Esophagus muscularis mucosa (tissue), 4 donors: ENCODE results near the gene GLRA2. TPM values are rescaled to one million over a fixed set of nuclear protein-coding genes. Genes with fewer than 3 reads are reported as not detected.

Source experiments
- DNase-seq: peaks from one replicate; pipeline ENCODE4 v3.0.0-alpha.2; 2017; ENCODE audit errors: extremely low spot score
- H3K27ac ChIP-seq, 4 donors: fragments of 200-600 bp; sonication (generic); replicated peaks in 1 of 4; 1 replicate in 3 of 4; 2 replicates in 1 of 4; pipeline ENCODE4 v1.5.1; 2016 to 2019; ENCODE audit warnings: mild to moderate bottlenecking in 1 of 4
- H3K27me3 ChIP-seq, 4 donors: fragments of 200-600 bp; sonication (generic); one replicate each; pipeline versions ENCODE4 v1.5.1 to v1.6.0; 2016 to 2019
- H3K36me3 ChIP-seq, 4 donors: fragments of 200-600 bp; sonication (generic); one replicate each; pipeline ENCODE4 v1.5.1; 2016 to 2019
- H3K4me1 ChIP-seq, 4 donors: fragments of 200-600 bp; sonication (generic); one replicate each; pipeline ENCODE4 v1.5.1; 2016 to 2019
- H3K4me3 ChIP-seq, 4 donors: fragments of 200-600 bp; sonication (generic); 1 replicate in 2 of 4; 2 replicates in 2 of 4; pipeline ENCODE4 v1.5.1; 2016 to 2019; ENCODE audit warnings: mild to moderate bottlenecking in 4 of 4, moderate library complexity in 1 of 4
- H3K9me3 ChIP-seq, 4 donors: fragments of 200-600 bp; sonication (generic); 1 replicate in 3 of 4; 2 replicates in 1 of 4; pipeline ENCODE4 v1.5.1; 2016 to 2019
- CTCF ChIP-seq, 3 experiments: fragments of 200-600 bp in 2 of 3; fragments of 450-650 bp in 1 of 3; sonication (generic) in 2 of 3; IDR thresholded peaks; one replicate each; pipeline ENCODE4 v1.5.1; 2017 to 2019; ENCODE audit warnings: antibody characterized with exemption in 3 of 3, mild to moderate bottlenecking in 2 of 3, moderate library complexity in 1 of 3
- EP300 ChIP-seq: sonication (generic); formaldehyde crosslinking; IDR thresholded peaks from one replicate; pipeline ENCODE4 v1.6.1; 2017; ENCODE audit warnings: antibody characterized with exemption
- POLR2A ChIP-seq: fragments of 450-650 bp; IDR thresholded peaks from one replicate; pipeline ENCODE4 v1.6.1; 2017; ENCODE audit warnings: antibody characterized with exemption, moderate library complexity, mild to moderate bottlenecking, low read depth
- POLR2AphosphoS5 ChIP-seq, 2 donors: sonication (generic); formaldehyde crosslinking; IDR thresholded peaks; one replicate each; pipeline ENCODE4 v1.6.1; 2017; ENCODE audit warnings: antibody characterized with exemption in 2 of 2
- whole genome bisulfite sequencing: methylation state at CpG from one replicate; pipeline ENCODE4 v1.1.5; 2018; 5-methylcytosine and 5-hydroxymethylcytosine counted together
- intact Hi-C: fragments of 100-400 bp; cut with DNase I; formaldehyde crosslinking; loops from one replicate; pipeline ENCODE4 v1.15.1; 2023
- total RNA-seq, 4 donors: library from RNA; depleted of rRNA; stranded (reverse); fragments of >200 nt; gene quantifications; one replicate each; pipeline versions ENCODE4 v1.1.0 to v1.2.1, GENCODE V29; 2016

The GLRA2 gene
- total RNA-seq, 4 donors from 2014 or later: not detected

DNA sequence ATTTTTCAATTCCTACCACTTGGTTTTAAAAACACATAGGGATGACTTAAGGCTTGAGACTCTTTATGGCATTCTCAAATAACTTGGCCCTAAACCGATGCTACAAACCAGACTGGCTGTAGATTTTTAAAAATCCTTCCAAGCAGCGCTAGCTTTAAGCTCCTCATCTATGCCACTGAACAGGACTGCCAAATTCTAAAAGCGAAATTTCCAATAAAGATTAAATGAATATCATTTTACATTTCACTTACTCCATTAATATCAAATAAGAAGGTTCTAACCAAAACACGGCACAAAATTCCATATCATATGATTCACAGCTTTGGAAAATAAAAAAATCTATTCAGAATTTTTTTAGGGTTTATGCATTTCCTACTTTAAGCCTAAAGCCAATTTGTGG, 209.3 kb downstream of the GLRA2 start:
- no peak for TF ChIP-seq CTCF (IDR thresholded peaks at IDR 0.05)
- no peak overlapping the region for H3K4me3 ChIP-seq
- no peak overlapping the region for H3K27ac ChIP-seq
- 59% methylated on average over 4 of the region's 4 CpGs for WGBS
- no peaks in the 10 kb centered on the region for H3K27me3 ChIP-seq
- no peaks in the 10 kb centered on the region for H3K36me3 ChIP-seq
- no peaks in the 10 kb centered on the region for H3K4me1 ChIP-seq
- no peaks in the 10 kb centered on the region for H3K9me3 ChIP-seq
- DNase-seq: no peak
- intact Hi-C loops: no loop called here

DNA sequence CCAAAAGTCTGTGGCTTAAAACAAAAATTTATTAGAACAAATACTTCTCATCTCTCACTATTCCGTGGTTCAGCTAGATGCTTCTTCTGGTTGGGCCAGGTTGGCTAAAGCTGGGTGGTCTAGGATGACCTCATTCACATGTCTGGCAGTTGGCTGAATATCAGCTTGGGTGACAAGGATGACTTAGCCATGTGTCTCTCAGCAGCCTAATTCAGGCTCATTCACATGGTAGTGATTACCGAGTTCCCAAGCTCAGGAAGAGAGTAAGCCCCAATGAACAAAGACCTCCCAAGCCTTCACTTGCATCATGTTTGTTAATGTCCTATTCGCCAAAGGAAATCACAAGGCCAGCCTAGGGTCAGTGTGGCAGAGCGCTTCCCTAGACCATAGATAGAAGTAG, 224.1 kb downstream of the GLRA2 start:
- TF ChIP-seq CTCF (IDR thresholded peaks at IDR 0.05): no peak
- TF ChIP-seq POLR2A: no peak
- TF ChIP-seq POLR2AphosphoS5 (IDR thresholded peaks at IDR 0.05): no peak
- TF ChIP-seq EP300: no peak
- no peaks in the 10 kb centered on the region for H3K9me3 ChIP-seq
- H3K27ac ChIP-seq: no peak overlapping the region
- intact Hi-C loops: no loop called here
- H3K4me1 ChIP-seq: no peaks in the 10 kb centered on the region
- WGBS: 63% methylated on average over 4 of the region's 4 CpGs
- no peak overlapping the region for H3K4me3 ChIP-seq
- H3K27me3 ChIP-seq: no peaks in the 10 kb centered on the region
- no peaks in the 10 kb centered on the region for H3K36me3 ChIP-seq
- DNase-seq: no peak

GRCh38 chrX:14758029-14758491, 228.7 kb downstream of the GLRA2 start:
- no peak for TF ChIP-seq EP300
- no peak for TF ChIP-seq CTCF (IDR thresholded peaks at IDR 0.05)
- no peak for TF ChIP-seq POLR2A
- TF ChIP-seq POLR2AphosphoS5 (IDR thresholded peaks at IDR 0.05): no peak
- H3K27ac ChIP-seq: no peak overlapping the region
- H3K4me1 ChIP-seq: no peaks in the 10 kb centered on the region
- WGBS: 66% methylated on average over 6 of the region's 6 CpGs
- no peaks in the 10 kb centered on the region for H3K36me3 ChIP-seq
- H3K4me3 ChIP-seq: no peak overlapping the region
- intact Hi-C loops: no loop called here
- H3K9me3 ChIP-seq: peaks cover 0 to 6% (median 0%) of the 10 kb centered on the region in 4 donors
- no peak for DNase-seq
- no peaks in the 10 kb centered on the region for H3K27me3 ChIP-seq

- Histone ChIP-seq H3K27ac (no peak overlapping the region), H3K4me1 (no peaks in the 10 kb centered on the region), H3K4me3 (no peak overlapping the region), H3K36me3 (no peaks in the 10 kb centered on the region), H3K9me3 (peaks cover 0 to 7% (median 0%) of the 10 kb centered on the region in 4 donors), H3K27me3 (no peaks in the 10 kb centered on the region)
- intact Hi-C loops: no loop called here
- WGBS: 84% methylated on average over 2 of the region's 3 CpGs
- no peak for TF ChIP-seq EP300
- TF ChIP-seq POLR2A: no peak
- TF ChIP-seq CTCF (IDR thresholded peaks at IDR 0.05): no peak
- no peak for TF ChIP-seq POLR2AphosphoS5 (IDR thresholded peaks at IDR 0.05)
- no peak for DNase-seq
Measured at GRCh38 chrX:14775416-14775815, 246.1 kb downstream of the GLRA2 start.

DNA sequence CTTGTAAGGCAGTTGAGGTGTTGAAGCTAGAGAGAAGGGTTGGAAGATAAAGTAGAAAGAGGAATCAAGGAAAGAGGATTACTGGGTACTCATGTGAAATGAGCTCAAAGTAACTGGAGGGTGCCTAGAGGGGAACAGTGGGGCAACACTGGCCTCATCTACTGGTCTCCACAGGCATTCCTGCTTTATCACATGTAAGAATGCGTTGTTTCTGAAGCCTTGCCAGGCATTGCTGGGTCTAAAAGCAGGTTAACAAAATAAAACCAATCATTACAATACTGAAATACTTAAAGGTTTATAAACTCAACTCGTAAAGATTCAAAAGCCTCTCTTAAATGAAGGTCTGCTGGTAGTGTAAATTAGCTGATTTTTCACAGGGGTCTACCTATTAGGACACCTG, 247.6 kb downstream of the GLRA2 start:
- TF ChIP-seq EP300: no peak
- TF ChIP-seq POLR2AphosphoS5 (IDR thresholded peaks at IDR 0.05): no peak
- TF ChIP-seq CTCF (IDR thresholded peaks at IDR 0.05): no peak
- TF ChIP-seq POLR2A: no peak
- H3K4me3 ChIP-seq: no peak overlapping the region
- no peaks in the 10 kb centered on the region for H3K27me3 ChIP-seq
- no peaks in the 10 kb centered on the region for H3K36me3 ChIP-seq
- DNase-seq: no peak
- H3K27ac ChIP-seq: no peak overlapping the region
- H3K9me3 ChIP-seq: no peaks in the 10 kb centered on the region
- intact Hi-C loops: no loop called here
- no peaks in the 10 kb centered on the region for H3K4me1 ChIP-seq
- 74% methylated on average over 2 of the region's 2 CpGs for WGBS
